Right lobe of liver (tissue), 4 donors: ENCODE measurements around the gene CHRNA1.

ENCODE experiments used
- POLR2A ChIP-seq: fragments of 450-650 bp; IDR thresholded peaks from one replicate; pipeline ENCODE4 v1.6.1; 2017; ENCODE audit warnings: antibody characterized with exemption, mild to moderate bottlenecking
- TF ChIP-seq, protein P1 (sequence below), 4 donors: fragments of 200-600 bp in 3 of 4; fragments of 450-650 bp in 1 of 4; IDR thresholded peaks; one replicate each; pipeline versions ENCODE4 v1.5.1 to v1.8.0; 2016 to 2022; ENCODE audit warnings: antibody characterized with exemption in 4 of 4, mild to moderate bottlenecking in 2 of 4
- donor health status: DM: no; HTN: no; CAD: no.
- donor health status: DM: no; HTN: no; CAD: no.
- donor health status: DM: no; HTN: yes; CAD: no.

DNA sequence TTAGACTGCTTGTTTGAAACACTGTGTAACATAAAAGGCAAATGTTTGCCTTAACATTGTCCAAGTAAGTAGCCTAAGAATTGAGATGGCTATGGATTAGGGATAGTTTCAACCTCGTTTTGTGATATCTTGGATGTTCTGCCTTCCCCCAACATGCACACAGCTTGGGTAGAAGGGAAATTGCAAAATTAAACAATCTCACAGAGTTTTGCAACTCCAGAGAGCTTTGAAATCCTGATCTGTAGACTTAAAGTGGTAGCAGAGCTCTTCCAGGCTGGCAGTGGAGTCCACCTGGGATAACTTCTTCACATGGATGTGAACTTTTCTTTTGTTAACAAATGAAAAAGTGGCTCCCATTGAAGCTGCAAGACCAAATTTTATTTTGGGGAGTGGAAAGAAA lies 59.6 kb downstream of the CHRNA1 start:
- TF ChIP-seq, protein P1, sequence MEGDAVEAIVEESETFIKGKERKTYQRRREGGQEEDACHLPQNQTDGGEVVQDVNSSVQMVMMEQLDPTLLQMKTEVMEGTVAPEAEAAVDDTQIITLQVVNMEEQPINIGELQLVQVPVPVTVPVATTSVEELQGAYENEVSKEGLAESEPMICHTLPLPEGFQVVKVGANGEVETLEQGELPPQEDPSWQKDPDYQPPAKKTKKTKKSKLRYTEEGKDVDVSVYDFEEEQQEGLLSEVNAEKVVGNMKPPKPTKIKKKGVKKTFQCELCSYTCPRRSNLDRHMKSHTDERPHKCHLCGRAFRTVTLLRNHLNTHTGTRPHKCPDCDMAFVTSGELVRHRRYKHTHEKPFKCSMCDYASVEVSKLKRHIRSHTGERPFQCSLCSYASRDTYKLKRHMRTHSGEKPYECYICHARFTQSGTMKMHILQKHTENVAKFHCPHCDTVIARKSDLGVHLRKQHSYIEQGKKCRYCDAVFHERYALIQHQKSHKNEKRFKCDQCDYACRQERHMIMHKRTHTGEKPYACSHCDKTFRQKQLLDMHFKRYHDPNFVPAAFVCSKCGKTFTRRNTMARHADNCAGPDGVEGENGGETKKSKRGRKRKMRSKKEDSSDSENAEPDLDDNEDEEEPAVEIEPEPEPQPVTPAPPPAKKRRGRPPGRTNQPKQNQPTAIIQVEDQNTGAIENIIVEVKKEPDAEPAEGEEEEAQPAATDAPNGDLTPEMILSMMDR (IDR thresholded peaks at IDR 0.05): no peak
- TF ChIP-seq POLR2A: no peak
